GM12878 (cell line): ENCODE measurements around the gene ASTN1. TPM values are rescaled to one million over a fixed set of nuclear protein-coding genes. Genes with fewer than 3 reads are reported as not detected.

Experiments used
- ATAC-seq: fragments of 200-7000 bp; cut with Tn5 transposase; 3 replicates; pipeline ENCODE4 v1.9.1; 2020; ENCODE audit warnings: mild to moderate bottlenecking, moderate library complexity
- BruUV-seq: library from RNA; stranded (reverse); fragments of 400-500 nt; replicated peaks from 2 replicates; lab custom pipeline; 2021; lab: Mats Ljungman, UMichigan
- CTCF ChIA-PET: fragments of 300-600 bp; sonication (Branson Sonifier 250); formaldehyde crosslinking; extraction: SDS; loops from one replicate; lab custom pipeline; 2021; ENCODE audit warnings: inconsistent platforms; lab: Yijun Ruan, JAX
- POLR2A ChIA-PET: fragments of 350-600 bp; formaldehyde crosslinking; extraction: SDS; loops from one replicate; lab custom pipeline; 2021; ENCODE audit warnings: inconsistent platforms; lab: Charles Lee
- RAD21 ChIA-PET: fragments of 300-600 bp; sonication (Branson Sonifier 250); formaldehyde crosslinking; loops from one replicate; lab custom pipeline; 2023; ENCODE audit warnings: antibody characterized with exemption; ENCODE audit not compliant: unreplicated experiment; lab: Charles Lee
- SMC1A ChIA-PET: fragments of 300-600 bp; sonication (Branson Sonifier 250); formaldehyde crosslinking; loops from one replicate; lab custom pipeline; 2023; ENCODE audit not compliant: unreplicated experiment, uncharacterized antibody; lab: Charles Lee
- DNase-seq: peaks from one replicate; pipeline ENCODE4 v3.0.0-alpha.2; 2011; ENCODE audit warnings: low read depth, low spot score
- FAIRE-seq: peaks from 3 replicates; lab custom pipeline; 2011; peaks lifted over from hg19 to GRCh38; lab: Jason Lieb, UNC
- H2AFZ ChIP-seq: 2 replicates; pipeline ENCODE4 v1.6.0; 2011; ENCODE audit warnings: low read depth, low read length, control low read depth; ENCODE audit not compliant: control insufficient read depth
- H3K27ac ChIP-seq: 2 replicates; pipeline ENCODE4 v1.5.1; 2011; ENCODE audit warnings: control low read depth; ENCODE audit not compliant: control insufficient read depth, insufficient read depth
- H3K27me3 ChIP-seq, 2 experiments: replicated peaks in 1 of 2; 2 replicates each; pipeline versions ENCODE4 v1.6.0 to v1.6.1; 2011; ENCODE audit warnings: low read length in 1 of 2; ENCODE audit not compliant: control insufficient read depth in 2 of 2, insufficient read depth in 2 of 2
- H3K36me3 ChIP-seq, 2 experiments: 2 replicates each; pipeline ENCODE4 v1.5.1; 2011; ENCODE audit warnings: low read length in 1 of 2; ENCODE audit not compliant: control insufficient read depth in 2 of 2, insufficient read depth in 2 of 2
- H3K4me1 ChIP-seq: 2 replicates; pipeline ENCODE4 v1.6.1; 2011; ENCODE audit warnings: mild to moderate bottlenecking, low read length, moderate library complexity, mixed read lengths; ENCODE audit not compliant: control insufficient read depth, insufficient read depth
- H3K4me2 ChIP-seq: 2 replicates; pipeline ENCODE4 v1.6.0; 2011; ENCODE audit warnings: control low read depth; ENCODE audit not compliant: control insufficient read depth, insufficient read depth
- H3K4me3 ChIP-seq: fragments of 200-600 bp; sonication (generic); 2 replicates; pipeline ENCODE4 v1.5.1; 2016
- H3K79me2 ChIP-seq: 2 replicates; pipeline ENCODE4 v1.6.0; 2011; ENCODE audit warnings: low read length; ENCODE audit not compliant: control insufficient read depth, insufficient read depth
- H3K9ac ChIP-seq: 2 replicates; pipeline ENCODE4 v1.8.0; 2011; ENCODE audit warnings: low read length, control low read depth, mixed read lengths; ENCODE audit not compliant: control insufficient read depth, insufficient read depth
- H3K9me3 ChIP-seq: replicated peaks from 3 replicates; pipeline ENCODE4 v1.5.1; 2011; ENCODE audit warnings: mild to moderate bottlenecking, low read length; ENCODE audit not compliant: control insufficient read depth, insufficient read depth
- H4K20me1 ChIP-seq: 2 replicates; pipeline ENCODE4 v1.6.0; 2011; ENCODE audit not compliant: control insufficient read depth, insufficient read depth
- BCL3 ChIP-seq: IDR thresholded peaks from 2 replicates; pipeline ENCODE4 v1.6.1; 2011; ENCODE audit warnings: borderline replicate concordance, low read depth, mild to moderate bottlenecking, moderate library complexity, low read length; ENCODE audit not compliant: insufficient read depth, poor library complexity, severe bottlenecking
- BMI1 ChIP-seq: fragments of 450-650 bp; IDR thresholded peaks from 2 replicates; pipeline ENCODE4 v1.6.1; 2016; ENCODE audit warnings: mild to moderate bottlenecking, moderate library complexity, borderline replicate concordance
- EP300 ChIP-seq, 2 experiments: fragments of 150-350 bp in 1 of 2; IDR thresholded peaks; 2 replicates each; pipeline ENCODE4 v1.6.1; 2011 to 2012; ENCODE audit warnings: low read depth in 2 of 2, low read length in 2 of 2, borderline replicate concordance in 1 of 2, improper control_type of control experiment in 1 of 2, inconsistent platforms in 1 of 2; ENCODE audit not compliant: control insufficient read depth in 1 of 2
- FOS ChIP-seq: IDR thresholded peaks from 3 replicates; pipeline ENCODE4 v1.6.1; 2011; ENCODE audit warnings: borderline replicate concordance; ENCODE audit not compliant: insufficient read length; ENCODE audit errors: extremely low read depth
- GATAD2B ChIP-seq: fragments of 450-650 bp; conservative IDR thresholded peaks from 2 replicates; pipeline ENCODE4 v1.6.1; 2017; ENCODE audit warnings: low read depth, mild to moderate bottlenecking, moderate library complexity
- HCFC1 ChIP-seq: fragments of 150-350 bp; IDR thresholded peaks from 2 replicates; pipeline ENCODE4 v1.6.1; 2014; ENCODE audit warnings: low read length
- HDGF ChIP-seq: fragments of 450-650 bp; IDR thresholded peaks from 2 replicates; pipeline ENCODE4 v1.6.1; 2016; ENCODE audit warnings: antibody characterized with exemption
- IKZF2 ChIP-seq, 2 experiments: fragments of 450-650 bp; IDR thresholded peaks; 2 replicates each; pipeline ENCODE4 v1.6.1; 2017; ENCODE audit warnings: mild to moderate bottlenecking in 2 of 2, moderate library complexity in 2 of 2
- JUND ChIP-seq: IDR thresholded peaks from 2 replicates; pipeline ENCODE4 v1.6.1; 2012; ENCODE audit warnings: low read depth, mild to moderate bottlenecking, low read length, improper control_type of control experiment, moderate library complexity
- KLF5 ChIP-seq: fragments of 450-650 bp; IDR thresholded peaks from 2 replicates; pipeline ENCODE4 v1.6.1; 2014; ENCODE audit warnings: mild to moderate bottlenecking; ENCODE audit not compliant: partially characterized antibody
- MEF2B ChIP-seq: fragments of 450-650 bp; IDR thresholded peaks from 2 replicates; pipeline ENCODE4 v1.6.1; 2018; ENCODE audit warnings: mild to moderate bottlenecking, moderate library complexity; ENCODE audit not compliant: partially characterized antibody, poor library complexity, severe bottlenecking
- NFYB ChIP-seq: IDR thresholded peaks from 2 replicates; pipeline ENCODE4 v1.6.1; 2011; ENCODE audit warnings: low read depth, mild to moderate bottlenecking, low read length, improper control_type of control experiment, moderate library complexity; ENCODE audit not compliant: insufficient read depth
- NR2C1 ChIP-seq: fragments of 450-650 bp; IDR thresholded peaks from 2 replicates; pipeline ENCODE4 v1.6.1; 2017; ENCODE audit warnings: antibody characterized with exemption, mild to moderate bottlenecking, moderate library complexity
- RBBP5 ChIP-seq: fragments of 200-600 bp; sonication (generic); conservative IDR thresholded peaks from 2 replicates; pipeline ENCODE4 v1.6.1; 2016
- SIX5 ChIP-seq: IDR thresholded peaks from 2 replicates; pipeline ENCODE4 v1.6.1; 2011; ENCODE audit warnings: mild to moderate bottlenecking, low read depth, low read length, moderate library complexity; ENCODE audit not compliant: severe bottlenecking
- STAT3 ChIP-seq: IDR thresholded peaks from 2 replicates; pipeline ENCODE4 v1.6.1; 2011; ENCODE audit warnings: low read depth, low read length, improper control_type of control experiment
- WRNIP1 ChIP-seq: IDR thresholded peaks from 2 replicates; pipeline ENCODE4 v1.6.1; 2011; ENCODE audit warnings: low read depth, low read length, improper control_type of control experiment, borderline replicate concordance
- WGBS: methylation state at CpG from one replicate; pipeline ENCODE4 v1.1.6; 2016; ENCODE audit warnings: low lambda C conversion rate; ENCODE audit not compliant: insufficient replicate concordance, insufficient coverage; ENCODE audit errors: missing lambda C conversion rate; 5-methylcytosine and 5-hydroxymethylcytosine counted together
- in situ Hi-C: fragments of 300-500 bp; cut with MboI; formaldehyde crosslinking; loops from 9 replicates; pipeline ENCODE4 v1.14.3; 2018; ENCODE audit warnings: mixed read lengths
- intact Hi-C: fragments of 100-400 bp; cut with micrococcal nuclease; formaldehyde crosslinking; loops from one replicate; pipeline ENCODE4 v1.14.2; 2022; ENCODE audit not compliant: unreplicated experiment
- polyA plus RNA-seq, 11 experiments: library from polyadenylated mRNA; depleted of rRNA in 4 of 11; unstranded in 6 of 11; stranded (reverse) in 5 of 11; fragments of >200 nt; fragmentation: Nextera tagmentation in 4 of 11; fragmentation: Illumina TruSeq in 1 of 11; extraction: Ambion mirVana in 4 of 11; extraction: Trizol in 1 of 11; gene quantifications; 1 replicate in 1 of 11; 2 replicates in 10 of 11; pipeline versions ENCODE4 v1.2.1 to v1.2.3, GENCODE V29; 2011 to 2016; ENCODE audit warnings: inconsistent platforms in 2 of 11, missing spikeins in 2 of 11, low read depth in 1 of 11
- total RNA-seq, 4 experiments: library from RNA; depleted of rRNA in 3 of 4; stranded (reverse); fragments of >200 nt in 3 of 4; fragmentation: Illumina TruSeq in 1 of 4; extraction: Trizol in 1 of 4; gene quantifications; 2 replicates each; pipeline versions ENCODE4 v1.2.1 to v1.2.3, GENCODE V29; 2013 to 2021
- TF ChIP-seq, protein P1 (sequence below): fragments of 450-650 bp; formaldehyde crosslinking; IDR thresholded peaks from 2 replicates; pipeline ENCODE4 v1.4.0; 2020; ENCODE audit warnings: mild to moderate bottlenecking, moderate library complexity
- TF ChIP-seq, protein P2 (sequence below): IDR thresholded peaks from 2 replicates; pipeline ENCODE4 v1.6.1; 2012; ENCODE audit warnings: low read length, inconsistent platforms

Gene ASTN1
- total and polyA plus RNA-seq, 10 of the 15 experiments (the other 5 are each of a cell fraction or from before 2014, with no cell fraction given), result 0.04 TPM; not detected in 9

GRCh38 chr1:176885341-176885740, 279.2 kb downstream of the ASTN1 start:
- no peak for FAIRE-seq

More at GRCh38 chr1:176885341-176885740, 279.2 kb downstream of the ASTN1 start:
- ATAC-seq, result no peak
- no peak for DNase-seq
- 0% methylated on average over 3 of the region's 3 CpGs for WGBS
- RAD21 ChIA-PET, result no interaction called here
- no peaks in the 10 kb centered on the region for H3K9me3 ChIP-seq
- no TSS peak for BruUV-seq
- no peak overlapping the region for H3K9ac ChIP-seq
- intact Hi-C loops (no loop called here), in situ Hi-C loops (loop anchor here (10.0 kb wide), 1 partner anchor 511 kb away; no protein-coding TSS in a partner anchor)
- peaks cover 3 to 4% of the 10 kb centered on the region in 2 experiments; a peak in 2 of 4 replicates for H3K27me3 ChIP-seq
- H3K4me2 ChIP-seq, result no peak overlapping the region
- H3K27ac ChIP-seq, result no peak overlapping the region
- TF ChIP-seq STAT3 (no peak), SIX5 (no peak), EP300 (IDR thresholded peaks at IDR 0.05; ENCODE audit: borderline replicate concordance in 1 of 2, control insufficient read depth in 1 of 2, low read depth in 2 of 2, low read length in 2 of 2) (no peak), KLF5 (no peak), FOS (no peak), BMI1 (no peak), BCL3 (no peak), WRNIP1 (no peak), HDGF (no peak), MEF2B (no peak), NFYB (no peak), HCFC1 (no peak), JUND (no peak), GATAD2B (no peak), IKZF2 (IDR thresholded peaks at IDR 0.05) (no peak), RBBP5 (no peak), NR2C1 (no peak)
- TF ChIP-seq, protein P1, sequence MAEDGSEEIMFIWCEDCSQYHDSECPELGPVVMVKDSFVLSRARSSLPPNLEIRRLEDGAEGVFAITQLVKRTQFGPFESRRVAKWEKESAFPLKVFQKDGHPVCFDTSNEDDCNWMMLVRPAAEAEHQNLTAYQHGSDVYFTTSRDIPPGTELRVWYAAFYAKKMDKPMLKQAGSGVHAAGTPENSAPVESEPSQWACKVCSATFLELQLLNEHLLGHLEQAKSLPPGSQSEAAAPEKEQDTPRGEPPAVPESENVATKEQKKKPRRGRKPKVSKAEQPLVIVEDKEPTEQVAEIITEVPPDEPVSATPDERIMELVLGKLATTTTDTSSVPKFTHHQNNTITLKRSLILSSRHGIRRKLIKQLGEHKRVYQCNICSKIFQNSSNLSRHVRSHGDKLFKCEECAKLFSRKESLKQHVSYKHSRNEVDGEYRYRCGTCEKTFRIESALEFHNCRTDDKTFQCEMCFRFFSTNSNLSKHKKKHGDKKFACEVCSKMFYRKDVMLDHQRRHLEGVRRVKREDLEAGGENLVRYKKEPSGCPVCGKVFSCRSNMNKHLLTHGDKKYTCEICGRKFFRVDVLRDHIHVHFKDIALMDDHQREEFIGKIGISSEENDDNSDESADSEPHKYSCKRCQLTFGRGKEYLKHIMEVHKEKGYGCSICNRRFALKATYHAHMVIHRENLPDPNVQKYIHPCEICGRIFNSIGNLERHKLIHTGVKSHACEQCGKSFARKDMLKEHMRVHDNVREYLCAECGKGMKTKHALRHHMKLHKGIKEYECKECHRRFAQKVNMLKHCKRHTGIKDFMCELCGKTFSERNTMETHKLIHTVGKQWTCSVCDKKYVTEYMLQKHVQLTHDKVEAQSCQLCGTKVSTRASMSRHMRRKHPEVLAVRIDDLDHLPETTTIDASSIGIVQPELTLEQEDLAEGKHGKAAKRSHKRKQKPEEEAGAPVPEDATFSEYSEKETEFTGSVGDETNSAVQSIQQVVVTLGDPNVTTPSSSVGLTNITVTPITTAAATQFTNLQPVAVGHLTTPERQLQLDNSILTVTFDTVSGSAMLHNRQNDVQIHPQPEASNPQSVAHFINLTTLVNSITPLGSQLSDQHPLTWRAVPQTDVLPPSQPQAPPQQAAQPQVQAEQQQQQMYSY (CRISPR knock-in tag), result no peak
- TF ChIP-seq, protein P2, sequence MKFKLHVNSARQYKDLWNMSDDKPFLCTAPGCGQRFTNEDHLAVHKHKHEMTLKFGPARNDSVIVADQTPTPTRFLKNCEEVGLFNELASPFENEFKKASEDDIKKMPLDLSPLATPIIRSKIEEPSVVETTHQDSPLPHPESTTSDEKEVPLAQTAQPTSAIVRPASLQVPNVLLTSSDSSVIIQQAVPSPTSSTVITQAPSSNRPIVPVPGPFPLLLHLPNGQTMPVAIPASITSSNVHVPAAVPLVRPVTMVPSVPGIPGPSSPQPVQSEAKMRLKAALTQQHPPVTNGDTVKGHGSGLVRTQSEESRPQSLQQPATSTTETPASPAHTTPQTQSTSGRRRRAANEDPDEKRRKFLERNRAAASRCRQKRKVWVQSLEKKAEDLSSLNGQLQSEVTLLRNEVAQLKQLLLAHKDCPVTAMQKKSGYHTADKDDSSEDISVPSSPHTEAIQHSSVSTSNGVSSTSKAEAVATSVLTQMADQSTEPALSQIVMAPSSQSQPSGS, result no peak
- no peak overlapping the region for H3K4me3 ChIP-seq
- POLR2A ChIA-PET, result no interaction called here
- no peaks in the 10 kb centered on the region for H4K20me1 ChIP-seq
- no peaks in the 10 kb centered on the region for H3K36me3 ChIP-seq
- SMC1A ChIA-PET, result interaction anchor here (1.2 kb wide), 1 partner anchor 10 kb away, joined by 3 read pairs; no protein-coding TSS in a partner anchor
- CTCF ChIA-PET, result no interaction called here
- no peaks in the 10 kb centered on the region for H3K4me1 ChIP-seq
- no peak overlapping the region for H2AFZ ChIP-seq
- no peaks in the 10 kb centered on the region for H3K79me2 ChIP-seq
